GM18870 (cell line): Measurements from ENCODE around the gene EPHA6.
"Not testable (repeated sequence)": the region's sequence is repeated elsewhere in the genome, so short reads cannot be mapped to it uniquely, and the experiment has no call there.

Experiments used
- ATAC-seq: cut with Tn5 transposase; IDR thresholded peaks from one replicate; pipeline ENCODE4 v1.9.1; 2021; ENCODE audit warnings: moderate library complexity; ENCODE audit not compliant: unreplicated experiment

Gene EPHA6

DNA sequence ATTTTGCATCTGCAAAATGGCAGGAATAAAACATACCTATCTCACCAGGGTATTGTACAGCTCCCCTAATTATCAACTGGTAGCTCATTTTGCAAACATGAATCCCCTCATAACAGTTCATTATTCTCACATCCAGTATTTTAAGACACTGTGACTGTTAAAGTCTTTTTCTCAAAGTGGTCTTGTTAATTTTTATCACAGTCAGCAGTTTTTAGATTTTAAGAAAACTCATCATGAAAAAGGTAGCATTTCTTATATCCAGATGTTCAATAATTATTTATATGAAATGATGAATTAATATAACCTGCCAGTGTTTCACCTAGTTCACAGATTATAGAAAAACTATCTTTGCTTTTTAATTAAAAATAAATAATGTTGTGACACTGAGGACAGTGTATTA, 595.2 kb downstream of the EPHA6 start:
- no peak for ATAC-seq

DNA sequence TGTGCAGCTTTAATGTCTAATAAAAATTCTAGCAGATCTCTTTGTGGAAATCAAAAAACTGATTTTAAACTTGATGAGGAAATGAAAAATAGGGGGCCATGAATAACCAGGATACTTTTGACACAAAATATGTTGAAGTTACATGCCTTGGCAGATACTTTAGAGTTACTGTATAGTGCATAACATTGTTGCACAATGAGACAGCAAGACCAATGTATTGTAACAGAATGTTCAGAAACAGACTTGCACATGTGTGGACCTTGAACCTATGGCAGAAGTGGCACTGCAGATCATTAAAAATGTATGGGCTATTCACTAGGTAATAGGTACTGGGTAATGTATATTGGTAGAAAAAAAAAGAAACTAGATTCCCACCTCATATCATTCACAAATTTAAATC, 607.2 kb downstream of the EPHA6 start:
- ATAC-seq: no peak

DNA sequence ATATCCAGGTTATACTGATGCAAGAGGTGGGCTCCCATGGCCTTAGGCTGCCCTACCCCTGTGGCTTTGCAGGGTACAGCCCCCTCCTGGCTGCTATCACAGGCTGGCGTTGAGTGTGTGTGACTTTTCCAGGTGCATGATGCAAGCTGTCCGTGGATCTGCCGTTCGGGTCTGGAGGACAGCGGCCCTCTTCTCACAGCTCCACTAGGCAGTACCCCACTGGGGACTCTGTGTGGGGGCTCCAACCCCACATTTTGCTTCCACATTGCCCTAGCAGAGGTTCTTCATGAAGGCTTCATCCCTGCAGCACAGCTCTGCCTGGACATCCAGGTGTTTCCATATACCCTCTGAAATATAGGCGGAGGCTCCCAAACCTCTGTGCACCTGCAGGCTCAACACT, 610.6 kb downstream of the EPHA6 start:
- no peak for ATAC-seq

DNA sequence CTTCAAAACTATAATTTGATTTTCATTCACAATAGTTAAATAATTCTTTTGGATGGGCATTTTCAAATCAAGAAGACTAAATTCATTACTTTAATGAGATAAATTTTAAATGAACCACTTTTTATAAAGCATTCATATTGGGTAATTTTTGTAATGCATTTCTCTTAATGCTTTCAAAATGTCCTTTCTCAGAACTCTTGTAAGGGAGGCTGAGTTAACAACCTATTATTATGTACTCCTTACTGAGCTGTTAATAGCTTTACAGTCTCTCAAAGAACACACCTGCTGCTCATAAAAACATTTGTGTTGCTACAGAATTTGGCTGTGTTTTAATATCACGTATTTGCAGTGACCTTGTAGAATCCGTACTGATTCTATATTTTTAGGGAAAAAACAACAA, 616.2 kb downstream of the EPHA6 start:
- no peak for ATAC-seq

DNA sequence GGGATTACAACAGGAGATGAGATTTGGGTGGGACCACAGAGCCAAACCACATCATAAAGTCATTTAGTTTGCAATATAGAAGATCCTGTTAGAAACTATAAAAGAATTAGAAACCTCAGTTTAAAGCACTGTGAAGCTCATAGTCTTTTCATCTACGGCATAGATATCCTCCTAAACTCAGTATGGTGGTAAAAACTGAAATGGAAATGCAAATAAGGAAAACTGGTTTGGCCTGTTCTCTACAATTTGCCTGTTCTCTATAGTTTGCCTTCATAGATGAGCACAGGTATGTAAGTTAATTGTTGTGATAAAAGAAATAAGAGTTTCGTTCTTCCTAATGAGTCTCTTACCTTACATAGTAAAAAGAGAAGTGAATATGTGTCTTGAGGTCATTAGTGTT, 618.5 kb downstream of the EPHA6 start:
- ATAC-seq: no peak

DNA sequence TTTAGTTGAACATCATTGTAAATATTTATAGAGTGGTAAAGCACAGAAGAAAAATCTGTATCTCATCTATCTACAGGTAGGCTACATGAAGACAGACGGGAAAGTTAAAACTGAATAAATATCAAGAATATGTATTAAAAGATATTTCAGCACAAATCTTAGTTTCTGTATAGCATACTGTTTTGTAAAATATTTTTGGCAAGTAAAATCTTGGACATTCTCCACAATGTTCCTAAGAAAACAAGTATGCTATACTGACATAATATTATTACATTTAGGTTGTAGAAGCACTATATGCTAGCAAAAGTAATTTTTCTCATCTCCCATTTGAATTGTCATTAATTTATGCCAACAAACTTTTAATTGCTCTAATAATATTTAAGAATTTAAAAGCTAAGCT, 623.7 kb downstream of the EPHA6 start:
- no peak for ATAC-seq

DNA sequence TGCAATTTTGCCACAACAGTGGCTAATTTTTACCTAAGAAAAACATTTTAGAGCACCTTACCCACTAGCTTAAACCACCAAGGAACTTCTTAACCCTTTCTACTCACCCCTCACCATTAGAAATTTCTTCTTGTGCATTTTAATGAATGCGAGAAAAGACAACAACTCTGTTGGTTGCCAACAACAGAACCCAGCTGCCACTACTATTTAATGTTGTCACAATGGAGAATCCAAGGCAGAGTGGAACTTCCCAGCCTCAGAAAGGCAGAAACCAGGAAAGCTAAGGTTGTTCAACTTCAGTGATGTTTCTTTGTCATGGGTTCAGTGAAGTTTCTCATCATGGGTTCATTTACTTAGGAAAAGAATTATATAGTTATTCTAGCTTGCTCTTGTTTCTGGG, 625.0 kb downstream of the EPHA6 start:
- no peak for ATAC-seq

DNA sequence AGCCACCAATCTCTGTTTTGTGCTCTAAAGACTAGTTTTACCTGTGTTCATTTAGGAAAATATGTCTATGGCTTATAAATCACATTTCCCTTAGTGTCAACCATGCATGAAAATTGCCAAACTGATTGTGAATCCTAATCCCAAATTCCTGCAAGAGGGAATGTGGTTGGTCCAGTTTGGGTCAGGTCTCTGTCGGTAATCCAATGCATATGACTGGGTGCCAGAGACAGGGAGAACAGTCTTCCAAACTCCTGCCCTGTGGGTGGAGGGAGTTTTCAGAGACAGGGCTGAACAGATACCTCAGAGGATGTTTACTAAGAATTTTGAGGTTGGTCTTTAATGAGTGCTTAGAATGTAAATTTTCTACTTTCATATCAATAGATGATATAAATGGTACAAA, 649.6 kb downstream of the EPHA6 start:
- no peak for ATAC-seq

DNA sequence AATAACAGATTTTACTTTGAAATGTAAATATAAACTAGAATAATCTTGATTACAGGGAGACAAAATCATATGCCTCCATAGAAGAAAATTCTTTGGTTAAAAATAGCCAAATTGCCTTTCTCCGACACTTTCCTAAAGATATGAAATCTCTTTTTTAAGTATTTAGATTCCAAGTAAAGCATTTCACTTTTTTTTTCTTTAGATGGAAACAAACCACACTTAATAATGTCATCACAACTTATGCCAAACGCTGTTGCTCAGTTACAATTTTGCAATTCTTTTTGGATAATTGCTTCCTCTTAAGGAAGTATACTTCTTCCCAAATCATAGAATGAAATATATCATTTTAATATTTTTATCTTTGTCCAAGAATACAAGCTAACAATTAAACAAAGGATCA, 656.1 kb downstream of the EPHA6 start:
- no peak for ATAC-seq

DNA sequence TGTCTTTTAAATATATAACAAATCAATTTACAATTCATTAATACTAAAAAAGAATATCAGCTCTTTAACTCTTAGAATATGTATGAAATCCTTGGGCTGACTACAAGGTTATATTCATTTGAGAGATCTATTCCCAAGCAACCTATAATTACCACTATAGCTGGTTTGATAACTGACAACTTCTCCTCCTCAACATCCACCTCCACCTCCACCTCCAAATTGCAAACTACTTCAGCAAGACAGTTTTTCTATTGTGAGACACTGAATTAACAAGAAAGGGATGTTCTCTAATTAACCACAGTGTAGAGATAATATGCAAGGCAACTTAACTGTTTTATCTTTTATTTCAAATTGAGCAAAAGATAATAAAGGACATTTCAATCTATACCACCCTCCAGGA, 665.3 kb downstream of the EPHA6 start:
- no peak for ATAC-seq

DNA sequence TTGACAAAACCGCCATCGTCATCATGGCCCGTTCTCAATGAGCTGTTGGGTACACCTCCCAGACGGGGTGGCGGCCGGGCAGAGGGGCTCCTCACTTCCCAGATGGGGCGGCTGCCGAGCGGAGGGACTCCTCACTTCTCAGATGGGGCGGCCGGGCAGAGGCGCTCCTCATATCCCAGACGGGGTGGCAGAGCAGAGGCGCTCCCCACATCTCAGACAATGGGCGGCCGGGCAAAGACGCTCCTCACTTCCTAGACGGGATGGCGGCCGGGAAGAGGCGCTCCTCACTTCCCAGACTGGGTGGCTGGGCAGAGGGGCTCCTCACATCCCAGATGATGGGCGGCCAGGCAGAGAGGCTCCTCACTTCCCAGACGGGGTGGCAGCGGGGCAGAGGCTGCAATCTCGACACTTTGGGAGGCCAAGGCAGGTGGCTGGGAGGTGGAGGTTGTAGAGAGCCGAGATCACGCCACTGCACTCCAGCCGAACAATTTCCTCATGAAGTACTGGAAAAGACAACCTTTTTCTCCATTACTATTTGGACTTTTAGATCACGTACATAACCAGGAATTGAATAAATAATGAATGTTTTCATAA, 666.4 kb downstream of the EPHA6 start:
- ATAC-seq: not testable (repeated sequence)

DNA sequence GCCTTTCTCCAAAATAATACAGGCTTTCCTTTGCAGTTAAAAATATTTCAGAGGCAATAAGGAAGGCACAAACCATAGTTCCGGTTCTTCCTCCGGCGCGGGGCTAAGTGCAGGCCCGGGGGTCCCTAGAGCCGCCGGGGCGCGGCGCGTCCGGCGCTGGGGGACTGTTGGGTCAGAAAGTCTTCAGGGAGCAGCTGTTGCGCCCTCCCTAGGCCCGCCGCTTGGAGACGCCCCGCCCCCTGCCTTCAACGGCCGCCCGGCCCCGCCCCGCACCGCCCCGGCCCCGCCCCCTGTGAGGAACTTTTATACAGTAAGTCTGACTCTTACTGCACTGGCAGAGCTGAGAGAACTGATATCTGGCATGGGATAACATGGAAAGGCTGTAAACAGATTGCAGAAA, 667.0 kb downstream of the EPHA6 start:
- no peak for ATAC-seq

DNA sequence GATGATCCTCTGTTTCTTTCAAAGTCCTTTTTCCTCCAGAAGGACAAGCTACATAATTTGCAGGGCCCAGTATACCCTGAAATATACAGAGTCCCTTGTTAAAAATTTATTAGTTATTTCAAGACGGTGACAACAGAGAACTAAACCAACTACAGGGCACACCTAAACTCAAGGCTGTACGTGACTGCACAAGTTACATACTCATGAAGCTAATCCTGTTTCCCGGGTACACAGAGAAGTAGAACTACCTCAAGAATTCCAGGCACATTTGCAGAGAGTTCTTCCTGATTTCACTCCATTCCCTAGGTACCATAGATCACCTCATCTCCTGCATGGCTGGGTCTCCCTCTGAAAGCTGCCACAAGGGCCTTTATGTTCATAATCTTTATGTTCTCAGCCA, 670.8 kb downstream of the EPHA6 start:
- ATAC-seq: no peak

DNA sequence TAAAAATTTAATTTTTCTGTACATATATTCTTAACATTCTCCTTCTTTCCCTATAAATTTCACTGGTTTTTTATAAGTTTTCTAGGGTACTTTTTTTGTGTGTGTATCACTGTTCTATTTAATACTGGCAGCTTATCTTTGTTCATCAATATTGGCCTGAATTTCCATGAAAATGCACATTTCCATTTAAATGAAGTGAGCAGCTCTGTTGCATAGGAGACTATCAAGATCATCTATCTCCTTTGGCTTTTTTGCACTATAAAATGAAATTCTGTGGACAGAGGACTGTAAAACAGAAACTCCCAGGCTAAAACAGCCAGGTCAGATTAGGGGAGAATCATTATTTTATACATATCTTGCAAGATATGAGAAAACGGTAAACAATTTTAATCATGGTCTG, 673.2 kb downstream of the EPHA6 start:
- ATAC-seq: no peak

DNA sequence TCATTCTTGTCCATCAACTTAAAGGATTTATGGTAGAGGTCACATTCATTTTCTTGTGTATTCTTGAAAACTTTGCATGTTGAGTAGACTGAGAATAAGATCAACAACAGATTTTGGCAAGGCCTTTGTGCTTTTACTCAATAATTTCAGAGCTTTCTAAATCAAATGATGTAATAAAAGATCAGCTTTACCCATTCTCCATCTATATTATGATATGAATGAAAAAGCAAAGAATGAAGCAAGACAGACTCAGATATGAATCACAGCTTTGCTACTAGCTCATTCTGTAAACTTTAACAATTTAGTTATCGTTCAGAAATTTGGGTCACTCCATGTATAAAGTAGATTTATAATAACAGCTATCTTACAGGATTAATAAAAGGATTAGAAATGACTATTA, 674.3 kb downstream of the EPHA6 start:
- ATAC-seq: no peak

DNA sequence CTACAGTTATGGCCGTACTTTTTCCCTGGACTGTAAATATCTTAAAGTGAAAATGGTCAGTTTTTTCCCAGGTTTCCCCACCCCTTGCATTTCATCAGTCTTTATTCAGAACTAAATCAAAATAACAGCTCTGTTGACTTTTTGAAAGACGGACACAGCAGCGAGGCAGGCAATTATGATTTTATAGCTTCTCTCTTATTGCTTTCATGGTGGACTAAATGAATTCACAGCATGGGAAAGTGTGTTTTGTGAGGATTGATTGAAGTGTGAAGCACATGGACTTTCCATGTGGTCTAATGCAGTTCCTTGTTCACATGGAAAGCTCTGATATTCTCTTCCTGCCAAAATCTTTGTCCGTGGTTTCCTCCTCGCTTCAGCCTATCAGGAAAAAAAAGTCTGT, 681.5 kb downstream of the EPHA6 start:
- ATAC-seq: no peak

DNA sequence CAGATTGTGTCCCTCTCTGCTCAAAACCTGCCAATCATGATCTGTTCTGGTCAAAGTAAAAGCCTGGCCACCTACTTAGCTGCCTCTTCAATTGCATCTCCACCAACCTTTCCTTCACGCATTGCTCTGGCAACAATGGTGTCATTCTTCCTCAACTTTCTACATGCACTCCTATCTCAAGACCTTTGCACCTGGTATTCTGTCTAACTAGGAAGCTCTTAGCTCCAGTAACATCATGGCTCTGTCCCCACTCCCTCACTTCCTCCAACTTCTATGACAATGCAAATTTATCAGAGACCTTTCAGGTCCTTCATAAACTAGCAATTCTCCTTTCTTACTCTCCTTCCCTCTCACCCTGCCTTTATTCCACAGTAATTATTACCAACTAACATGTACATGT, 682.7 kb downstream of the EPHA6 start:
- no peak for ATAC-seq

DNA sequence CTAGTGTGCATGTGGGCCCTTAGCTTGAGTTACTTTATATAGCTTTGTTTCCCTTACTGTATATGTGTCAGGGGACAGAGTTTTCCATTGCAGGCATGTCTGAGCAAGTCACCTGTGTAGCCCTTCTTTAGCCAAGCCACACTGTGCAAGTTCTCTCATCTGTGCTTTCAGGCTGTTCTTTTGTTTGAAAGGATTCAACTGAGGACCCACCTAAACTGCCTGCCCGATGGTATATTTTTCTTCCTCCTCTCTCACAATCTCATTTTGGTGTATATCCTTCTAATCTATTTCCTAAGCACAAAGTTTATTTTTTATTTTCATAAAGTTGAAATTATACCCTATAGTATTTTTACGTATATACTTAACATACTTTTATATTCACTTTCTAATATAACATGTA, 690.1 kb downstream of the EPHA6 start:
- ATAC-seq: no peak

DNA sequence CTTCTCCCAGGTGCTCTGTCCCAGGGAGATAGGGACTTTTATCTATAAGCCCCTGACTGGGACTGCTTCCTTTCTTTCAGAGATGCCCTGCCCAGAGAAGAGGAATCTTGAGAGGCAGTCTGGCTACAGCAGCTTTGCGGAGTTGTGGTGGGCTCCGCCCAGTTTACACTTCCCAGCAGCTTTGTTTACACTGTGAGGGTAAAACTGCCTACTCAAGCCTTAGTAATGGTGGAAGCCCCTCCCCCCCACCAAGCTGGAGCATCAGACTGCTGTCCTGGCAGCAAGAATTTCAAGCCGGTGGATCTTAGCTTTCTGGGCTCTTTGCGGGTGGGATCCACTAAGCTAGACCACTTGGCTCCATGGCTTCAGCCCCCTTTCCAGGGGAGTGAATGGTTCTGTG, 696.4 kb downstream of the EPHA6 start:
- no peak for ATAC-seq

DNA sequence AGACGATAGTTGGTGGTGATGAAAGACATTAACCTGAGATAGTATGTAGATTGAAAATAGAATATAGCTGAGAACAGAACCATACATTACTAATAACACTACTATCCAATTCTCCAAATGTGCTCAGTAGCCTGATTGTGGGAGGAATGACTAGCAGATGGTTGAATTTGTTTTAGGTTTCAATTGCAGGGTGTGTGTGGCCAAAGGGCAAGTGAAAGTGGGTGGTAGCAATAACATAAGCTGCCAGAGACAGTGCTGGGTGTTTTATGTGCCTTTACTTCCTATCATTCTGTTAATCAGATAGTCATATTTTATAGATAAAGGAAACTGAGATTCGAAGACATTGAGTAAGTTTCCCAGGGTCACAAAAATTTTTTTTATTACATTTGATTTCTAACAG, 700.7 kb downstream of the EPHA6 start:
- no peak for ATAC-seq

DNA sequence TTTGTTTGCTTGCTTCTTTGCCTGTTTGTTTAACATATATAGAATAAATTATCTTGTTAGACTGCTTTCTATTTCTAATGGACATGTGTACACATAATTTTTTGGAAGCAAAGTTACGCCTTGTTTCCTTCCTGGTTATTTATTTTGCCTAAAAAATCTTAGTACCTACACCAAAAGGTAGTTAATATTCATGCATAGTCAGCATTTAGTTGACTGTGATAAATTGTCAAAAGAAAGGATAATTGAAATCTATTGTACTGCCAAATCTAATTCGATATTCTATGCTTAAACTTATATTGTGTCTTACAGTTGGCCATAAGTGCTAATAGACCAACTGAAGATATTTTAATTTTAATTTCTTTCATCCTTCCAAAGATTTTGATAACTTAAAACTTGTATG, 716.3 kb downstream of the EPHA6 start:
- no peak for ATAC-seq

DNA sequence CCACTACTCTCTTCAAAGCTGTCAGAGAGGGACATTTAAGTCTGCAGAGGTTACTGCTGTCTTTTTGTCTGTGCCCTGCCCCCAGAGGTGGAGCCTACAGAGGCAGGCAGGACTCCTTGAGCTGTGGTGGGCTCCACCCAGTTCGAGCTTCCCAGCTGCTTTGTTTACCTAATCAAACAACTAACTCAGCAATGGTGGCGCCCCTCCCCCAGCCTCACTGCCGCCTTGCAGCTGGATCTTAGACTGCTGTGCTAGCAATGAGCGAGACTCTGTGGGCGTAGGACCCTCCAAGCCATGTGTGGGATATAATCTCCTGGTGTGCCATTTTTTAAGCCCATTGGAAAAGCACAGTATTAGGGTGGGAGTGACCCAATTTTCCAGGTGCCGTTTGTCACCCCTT, 733.2 kb downstream of the EPHA6 start:
- ATAC-seq: not testable (repeated sequence)

DNA sequence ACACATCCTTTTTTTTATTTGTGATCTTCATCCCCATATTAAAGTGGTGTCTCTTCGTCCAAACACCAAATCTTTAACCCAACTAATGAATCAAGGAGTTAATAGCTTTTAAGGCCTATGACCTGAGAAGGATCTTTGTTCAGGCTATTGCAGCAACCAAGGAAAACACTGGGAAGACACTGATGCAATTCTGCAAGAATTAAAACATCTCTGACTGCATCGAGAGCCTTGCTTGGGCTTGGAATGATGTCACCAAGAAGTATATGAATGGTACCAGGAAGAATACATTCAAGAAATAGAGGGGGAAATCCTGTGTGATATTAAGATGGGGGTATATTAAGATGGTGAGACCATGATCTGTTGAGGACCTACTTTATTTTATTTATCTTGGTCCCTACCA, 736.0 kb downstream of the EPHA6 start:
- no peak for ATAC-seq

DNA sequence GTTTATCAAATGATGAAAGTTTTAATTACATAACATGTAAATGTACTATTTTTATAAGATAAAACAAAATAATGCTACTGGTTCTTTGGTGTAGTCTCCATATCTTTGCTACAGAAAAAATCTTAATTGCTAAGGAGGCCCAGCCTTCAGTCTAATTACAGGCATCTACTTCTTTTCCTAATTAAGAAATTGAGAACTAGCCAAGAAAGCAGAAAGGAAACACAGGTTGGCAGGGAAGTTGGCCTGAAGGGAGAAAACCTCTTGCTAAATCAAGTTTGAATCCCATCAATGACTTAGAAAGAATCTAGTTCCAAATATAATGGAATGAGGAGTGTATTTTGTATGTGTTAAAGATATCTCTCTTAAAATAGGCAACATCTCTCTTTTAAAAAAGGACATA, 737.8 kb downstream of the EPHA6 start:
- ATAC-seq: no peak
